Measurements from ENCODE around the gene ME1. TPM values are rescaled to one million over a fixed set of nuclear protein-coding genes. Genes with fewer than 3 reads are reported as not detected.

Gene ME1
- polyA plus RNA-seq, 2 of the 4 experiments (the other 2 are of a cell fraction), result 59.1 to 60.6 TPM

GRCh38 chr6:83270971-83271719 lies 159.7 kb downstream of the ME1 start (continued):
- TF ChIP-seq BCL3 (IDR thresholded peaks at IDR 0.05) (no peak), ZC3H11A (IDR thresholded peaks at IDR 0.05) (no peak), ELK1 (IDR thresholded peaks at IDR 0.05; ENCODE audit: low read depth, low read length) (no peak), CHD4 (IDR thresholded peaks at IDR 0.05; ENCODE audit: borderline replicate concordance) (no peak), E2F6 (IDR thresholded peaks at IDR 0.05; ENCODE audit: borderline replicate concordance, low read depth) (no peak), POLR2A (IDR thresholded peaks at IDR 0.05; ENCODE audit: low read length) (no peak)

- peaks cover 24% of the 10 kb centered on the region; the same call in 2 of the 3 replicates for H3K4me1 ChIP-seq
- CTCF ChIA-PET, result no interaction called here
- POLR2A ChIA-PET, result no interaction called here
- no peaks in the 10 kb centered on the region for H3K9me3 ChIP-seq
- 90% methylated on average over 2 of the region's 2 CpGs for WGBS (ENCODE audit: missing lambda C conversion rate)
- no peak overlapping the region for H3K4me3 ChIP-seq
- TF ChIP-seq TP53 (CRISPR knock-in tag; IDR thresholded peaks at IDR 0.05) (no peak), EHMT2 (IDR thresholded peaks at IDR 0.05; ENCODE audit: low read depth) (no peak)
- DNase-seq (ENCODE audit: low read depth in 1 of 2, low spot score in 1 of 2) (no peak), ATAC-seq (no peak), FAIRE-seq (no peak)
- H3K27ac ChIP-seq, result no peak overlapping the region
- H3K4me2 ChIP-seq, result no peak overlapping the region
These were observed 165.5 kb downstream of the ME1 start for GRCh38 chr6:83265384-83265783.

GRCh38 chr6:83260577-83260976 lies 170.3 kb downstream of the ME1 start:
- Histone ChIP-seq H3K4me3 (no peak overlapping the region), H3K4me1 (peaks cover 4% of the 10 kb centered on the region; the same call in 2 of the 3 replicates), H3K4me2 (no peak overlapping the region), H3K9me3 (no peaks in the 10 kb centered on the region), H3K27ac (no peak overlapping the region)
- ATAC-seq (no peak), FAIRE-seq (no peak), DNase-seq (ENCODE audit: low read depth in 1 of 2, low spot score in 1 of 2) (no peak)
- ChIA-PET POLR2A (no interaction called here), CTCF (no interaction called here)
- TF ChIP-seq RCOR1 (IDR thresholded peaks at IDR 0.05; ENCODE audit: low read depth, low read length) (no peak), POLR2AphosphoS2 (conservative IDR thresholded peaks at IDR 0.05; ENCODE audit: low read length) (no peak), KDM5A (IDR thresholded peaks at IDR 0.05) (no peak), HOXB13 (CRISPR knock-in tag; IDR thresholded peaks at IDR 0.05; ENCODE audit: low read depth) (no peak), ELK1 (IDR thresholded peaks at IDR 0.05; ENCODE audit: low read depth, low read length) (no peak), BHLHE40 (IDR thresholded peaks at IDR 0.05; ENCODE audit: low read depth, low read length) (no peak), CHD2 (IDR thresholded peaks at IDR 0.05; ENCODE audit: low read length, partially characterized antibody) (no peak), ZC3H11A (IDR thresholded peaks at IDR 0.05) (no peak), SMC3 (IDR thresholded peaks at IDR 0.05) (no peak)

GRCh38 chr6:83258517-83258916 lies 172.3 kb downstream of the ME1 start:
- H3K4me2 ChIP-seq, result no peak overlapping the region
- FAIRE-seq (no peak), ATAC-seq (no peak), DNase-seq (ENCODE audit: low read depth in 1 of 2, low spot score in 1 of 2) (no peak)
- no peak overlapping the region for H3K4me3 ChIP-seq
- WGBS (ENCODE audit: missing lambda C conversion rate), result 76% methylated on average over 1 of the region's 1 CpG
- ChIA-PET POLR2A (no interaction called here), CTCF (no interaction called here)
- peaks cover under 1% of the 10 kb centered on the region; the same call in 1 of the 3 replicates for H3K4me1 ChIP-seq
- H3K9me3 ChIP-seq, result no peaks in the 10 kb centered on the region
- no peak overlapping the region for H3K27ac ChIP-seq
- TF ChIP-seq RNF2 (IDR thresholded peaks at IDR 0.05; ENCODE audit: borderline replicate concordance, low read depth), result no peak
- no peak for TF ChIP-seq KDM5A (IDR thresholded peaks at IDR 0.05)
- no peak for TF ChIP-seq CTCF (IDR thresholded peaks at IDR 0.05)
- no peak for TF ChIP-seq SREBF2 (IDR thresholded peaks at IDR 0.05)
- no peak for TF ChIP-seq PHF8 (IDR thresholded peaks at IDR 0.05; ENCODE audit: borderline replicate concordance, low read depth)
- TF ChIP-seq JUNB (IDR thresholded peaks at IDR 0.05), result no peak
- no peak for TF ChIP-seq EHF (CRISPR knock-in tag; IDR thresholded peaks at IDR 0.05)
- TF ChIP-seq EHMT2 (IDR thresholded peaks at IDR 0.05; ENCODE audit: low read depth), result no peak
- no peak for TF ChIP-seq JUN (IDR thresholded peaks at IDR 0.05)
- TF ChIP-seq CHD4 (IDR thresholded peaks at IDR 0.05; ENCODE audit: borderline replicate concordance), result no peak
- TF ChIP-seq RAD21 (conservative IDR thresholded peaks at IDR 0.05 in 1 of 2, IDR thresholded peaks at IDR 0.05 in 1 of 2), result no peak
- TF ChIP-seq HOXA7 (CRISPR knock-in tag; IDR thresholded peaks at IDR 0.05), result no peak
- TF ChIP-seq SMC3 (IDR thresholded peaks at IDR 0.05), result no peak
- TF ChIP-seq FOSB (CRISPR knock-in tag; IDR thresholded peaks at IDR 0.05), result no peak
- TF ChIP-seq NPAS2 (CRISPR knock-in tag; IDR thresholded peaks at IDR 0.05; ENCODE audit: borderline replicate concordance), result no peak
- TF ChIP-seq ESRRA (IDR thresholded peaks at IDR 0.05; ENCODE audit: borderline replicate concordance, low read length), result no peak
